ENCODE measurements around the gene SNAP25. TPM values are rescaled to one million over a fixed set of nuclear protein-coding genes. Genes with fewer than 3 reads are reported as not detected.

The SNAP25 gene
- total RNA-seq, 1 experiment from 2014 or later: 0.39 TPM

- Histone ChIP-seq H3K9me2 (ENCODE audit: insufficient read depth) (no peaks in the 10 kb centered on the region), H3K27me3 (ENCODE audit: insufficient read depth, low read length) (no peaks in the 10 kb centered on the region), H2AFZ (ENCODE audit: low read depth, low read length, poor library complexity, severe bottlenecking) (no peak overlapping the region), H3K79me2 (ENCODE audit: insufficient read depth, low read length) (no peaks in the 10 kb centered on the region), H3K27ac (ENCODE audit: low read depth, low read length) (no peak overlapping the region), H3K4me2 (ENCODE audit: low read length) (no peak overlapping the region), H3K4me3 (replicated peaks in 1 of 2; ENCODE audit: low read depth in 1 of 2, low read length in 2 of 2) (no peak overlapping the region), H3K9me3 (ENCODE audit: control insufficient read depth in 1 of 2, insufficient read depth in 1 of 2, low read depth in 1 of 2, low read length in 2 of 2) (no peaks in the 10 kb centered on the region), H4K20me1 (ENCODE audit: insufficient read depth) (no peaks in the 10 kb centered on the region), H3K36me3 (ENCODE audit: control insufficient read depth in 1 of 2, insufficient read depth in 2 of 2, low read length in 2 of 2) (no peaks in the 10 kb centered on the region), H3K9ac (ENCODE audit: low read length) (no peak overlapping the region), H3K4me1 (ENCODE audit: control insufficient read depth in 1 of 2, insufficient read depth in 2 of 2, low read length in 2 of 2) (no peaks in the 10 kb centered on the region)
- ATAC-seq (no peak), DNase-seq (ENCODE audit: low read depth, low spot score) (no peak)
- no peak for TF ChIP-seq REST (IDR thresholded peaks at IDR 0.05; ENCODE audit: low read depth)
- no peak for TF ChIP-seq EGR1 (IDR thresholded peaks at IDR 0.05; ENCODE audit: low read depth)
- TF ChIP-seq MAX (IDR thresholded peaks at IDR 0.05): no peak
- TF ChIP-seq RAD21 (IDR thresholded peaks at IDR 0.05; ENCODE audit: low read depth): no peak
- TF ChIP-seq JUND (IDR thresholded peaks at IDR 0.05): no peak
- no peak for TF ChIP-seq CTCF (IDR thresholded peaks at IDR 0.05 in 2 of 3, conservative IDR thresholded peaks at IDR 0.05 in 1 of 3; ENCODE audit: borderline replicate concordance in 1 of 3, insufficient read depth in 1 of 3, low read depth in 2 of 3, low read length in 2 of 3)
- TF ChIP-seq ZBTB33 (IDR thresholded peaks at IDR 0.05; ENCODE audit: extremely low read depth, insufficient replicate concordance, low read length): no peak
- no peak for TF ChIP-seq SIN3A (IDR thresholded peaks at IDR 0.05; ENCODE audit: low read depth)
- no peak for TF ChIP-seq POLR2AphosphoS5 (IDR thresholded peaks at IDR 0.05; ENCODE audit: low read depth, low read length)
- TF ChIP-seq TCF7L2 (IDR thresholded peaks at IDR 0.05; ENCODE audit: borderline replicate concordance, extremely low read depth, insufficient read depth, insufficient read length): no peak
- no peak for TF ChIP-seq ZNF274 (IDR thresholded peaks at IDR 0.05; ENCODE audit: low read depth, low read length)
- TF ChIP-seq CBX3 (IDR thresholded peaks at IDR 0.05; ENCODE audit: low read depth): no peak
- no peak for TF ChIP-seq YY1 (IDR thresholded peaks at IDR 0.05; ENCODE audit: extremely low read depth, insufficient replicate concordance, low read depth, low read length)
- TF ChIP-seq SP1 (IDR thresholded peaks at IDR 0.05; ENCODE audit: low read depth): no peak
- TF ChIP-seq ELF1 (IDR thresholded peaks at IDR 0.05; ENCODE audit: borderline replicate concordance, low read depth): no peak
- TF ChIP-seq EZH2phosphoT487 (IDR thresholded peaks at IDR 0.05; ENCODE audit: borderline replicate concordance): no peak
- no peak for TF ChIP-seq POLR2A (IDR thresholded peaks at IDR 0.05; ENCODE audit: borderline replicate concordance, extremely low read depth, insufficient read depth, insufficient read length)
- no peak for TF ChIP-seq CEBPB (IDR thresholded peaks at IDR 0.05; ENCODE audit: low read depth)
- no peak for TF ChIP-seq FOSL1 (IDR thresholded peaks at IDR 0.05; ENCODE audit: low read depth)
- no peak for TF ChIP-seq ATF3 (IDR thresholded peaks at IDR 0.05)
- RAD21 ChIA-PET (ENCODE audit: low non-redundant PET in 1 of 2, low total read pairs in 2 of 2, uncharacterized antibody in 2 of 2, unreplicated experiment in 2 of 2): no interaction called here
- intact Hi-C loops (cut with micrococcal nuclease): no loop called here
- CTCF ChIA-PET: interaction anchor here (0.6 kb wide), 1 partner anchor 239 kb away, joined by 3 read pairs; no protein-coding TSS in a partner anchor
- POLR2A ChIA-PET: no interaction called here
- no TSS peak for BruUV-seq (replicated peaks)
These were observed 110.9 kb downstream of the SNAP25 start for GRCh38 chr20:10329387-10330005.
